Measurements from ENCODE around the gene YPEL4.
A peak's percentile ranks its signal among the peaks of the same experiment; 100 is the strongest.

YPEL4 gene

GRCh38 chr11:57650739-57651090 lies 1.0 kb upstream of the YPEL4 start:
- DNase-seq (ENCODE audit: low read depth) = no peak

GRCh38 chr11:57648801-57649735 lies 644 bp downstream of the YPEL4 start:
- DNase-seq (ENCODE audit: low read depth) = no peak

- DNase-seq (ENCODE audit: low read depth) = no peak
Measured at GRCh38 chr11:57647960-57648800, 1.5 kb downstream of the YPEL4 start.

- DNase-seq (ENCODE audit: low read depth) = no peak
Measured at GRCh38 chr11:57647372-57647771, 2.3 kb downstream of the YPEL4 start.

DNA sequence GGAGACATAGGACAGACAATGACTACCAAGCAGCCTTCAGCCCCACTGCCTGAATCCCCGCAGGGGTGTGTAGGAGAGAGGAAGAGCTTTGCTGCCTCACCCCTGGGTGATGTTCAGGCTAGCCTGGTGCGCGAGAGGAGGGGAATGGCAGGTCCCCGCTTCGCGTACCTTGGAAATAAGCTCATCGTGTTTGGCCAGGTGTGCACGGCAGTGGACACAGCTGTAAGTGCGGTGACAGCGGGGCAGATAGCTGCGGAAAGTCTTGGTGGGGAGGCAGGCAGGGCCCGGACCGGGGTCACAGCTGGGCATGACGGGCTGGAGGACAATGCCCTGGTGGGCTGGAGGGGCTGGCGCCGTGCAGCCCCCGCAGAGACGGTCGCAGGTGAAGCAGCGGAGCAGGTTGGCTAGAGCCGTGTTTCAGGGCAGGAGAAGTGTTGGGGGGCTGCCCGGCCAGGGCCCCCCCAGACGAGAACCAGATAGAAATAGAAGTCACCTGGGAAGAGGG lies 2.9 kb downstream of the YPEL4 start:
- DNase-seq (ENCODE audit: low read depth) = no peak

DNA sequence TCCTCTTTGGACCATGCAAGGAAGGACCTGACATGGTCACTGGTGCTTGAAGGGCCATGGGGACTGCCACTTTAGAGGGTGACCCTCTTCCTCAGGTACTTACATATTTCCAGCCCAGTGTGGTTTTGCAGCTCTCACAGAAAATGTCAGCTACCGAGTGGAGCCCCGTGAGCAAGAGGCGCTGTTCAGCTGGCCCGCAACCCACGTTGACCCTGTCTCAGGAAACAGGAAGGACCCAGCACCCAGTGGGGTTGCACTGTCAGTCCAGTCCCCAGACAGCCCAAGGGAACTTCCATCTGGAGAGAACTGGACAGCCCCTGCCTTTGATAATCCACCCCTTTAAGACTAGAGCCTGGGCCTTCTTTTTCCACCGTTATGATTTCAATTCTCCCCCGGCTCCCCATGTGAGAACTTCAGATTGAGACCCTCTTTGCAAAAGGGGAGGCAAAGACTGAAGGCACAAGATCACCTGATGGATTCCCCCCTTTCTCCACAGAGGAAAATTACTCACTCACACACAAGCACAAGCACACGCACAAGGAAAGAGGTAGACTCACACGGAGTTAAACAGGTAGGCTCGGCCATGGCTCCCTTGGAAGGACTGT lies 3.4 kb downstream of the YPEL4 start:
- no peak for DNase-seq (ENCODE audit: low read depth)

DNA sequence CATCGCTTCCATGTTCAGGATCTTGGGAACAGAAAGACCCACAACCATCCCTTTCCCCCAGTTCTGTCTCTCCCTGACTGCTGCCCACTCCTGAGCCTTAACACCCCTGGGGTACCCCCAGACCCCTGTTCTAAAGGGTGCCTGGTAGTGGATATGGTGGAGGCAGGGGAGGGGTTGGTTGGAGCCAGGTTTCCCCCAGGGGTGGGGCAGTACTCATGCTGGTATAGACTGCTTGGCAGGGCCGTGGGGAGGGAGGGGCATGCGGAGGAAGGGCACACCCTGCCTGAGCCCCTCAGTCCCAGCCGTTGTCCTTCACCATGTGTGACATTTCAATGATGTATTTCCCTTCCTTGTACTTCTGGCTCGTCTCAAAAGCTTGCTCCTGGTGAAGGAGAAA lies 4.0 kb downstream of the YPEL4 start:
- DNase-seq (ENCODE audit: low read depth) = no peak

GRCh38 chr11:57644748-57645688 lies 4.7 kb downstream of the YPEL4 start:
- peak; percentile 79 for DNase-seq (ENCODE audit: low read depth)

DNA sequence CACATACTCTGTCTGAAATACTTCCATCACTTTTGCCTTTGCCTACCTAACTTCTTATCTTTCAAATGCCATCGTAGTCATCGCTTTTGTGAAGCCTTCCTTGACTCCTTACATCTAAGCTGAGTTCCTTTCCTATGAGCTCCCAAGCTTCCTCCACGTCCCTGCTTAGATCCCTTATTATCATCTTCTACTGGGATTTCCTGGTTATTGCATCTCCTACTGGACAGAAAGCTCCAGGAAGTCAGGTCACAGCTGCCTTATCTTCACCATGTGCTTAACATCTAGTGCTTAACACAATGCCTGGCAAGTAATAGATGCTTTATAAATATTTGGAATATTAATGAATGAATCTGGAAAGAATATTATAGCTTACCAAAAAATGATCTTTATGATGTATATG lies 5.9 kb downstream of the YPEL4 start:
- DNase-seq (ENCODE audit: low read depth) = no peak

DNA sequence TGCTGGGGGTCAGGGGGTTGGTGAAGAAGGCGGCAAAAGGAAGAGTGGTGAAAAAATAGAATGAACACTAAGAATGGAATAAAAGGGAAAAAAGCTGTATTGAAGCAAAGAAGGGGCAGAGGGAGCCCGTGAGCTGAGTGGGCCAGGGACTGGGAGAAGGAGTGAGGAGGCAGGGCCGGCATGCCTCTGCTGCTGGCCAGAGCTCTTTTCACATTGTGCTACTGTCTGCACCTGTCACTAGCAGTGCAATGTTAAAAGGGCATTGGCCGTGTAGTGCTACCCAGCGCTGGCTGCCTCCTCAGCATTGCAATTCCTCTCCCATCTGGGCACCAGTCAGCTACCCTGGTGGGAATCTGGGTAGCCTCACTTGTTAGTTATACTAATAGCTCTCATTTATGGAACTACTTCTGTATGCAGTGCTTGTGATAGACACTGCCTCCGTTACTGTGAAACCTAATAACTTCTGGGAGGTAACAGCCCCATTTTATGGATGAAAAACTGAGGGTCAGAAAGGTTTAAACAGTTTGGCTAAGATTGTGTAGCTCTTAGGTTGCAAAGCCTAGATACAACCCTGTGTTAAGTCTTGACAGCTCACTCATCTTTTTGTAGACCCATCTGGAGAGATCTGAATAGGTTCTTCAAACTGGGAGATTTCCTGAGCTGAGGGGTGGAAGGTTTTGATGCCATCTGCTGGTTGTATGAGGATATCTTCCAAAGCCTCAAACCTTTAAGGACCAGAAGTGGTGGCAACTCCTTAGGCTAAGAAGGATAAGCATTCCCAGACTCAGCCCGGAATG lies 8.5 kb downstream of the YPEL4 start:
- no peak for DNase-seq (ENCODE audit: low read depth)

- no peak for DNase-seq (ENCODE audit: low read depth)
Measured at GRCh38 chr11:57640068-57640800, 9.5 kb downstream of the YPEL4 start.

GRCh38 chr11:57639321-57640067 lies 10.2 kb downstream of the YPEL4 start:
- DNase-seq (ENCODE audit: low read depth) = no peak

DNA sequence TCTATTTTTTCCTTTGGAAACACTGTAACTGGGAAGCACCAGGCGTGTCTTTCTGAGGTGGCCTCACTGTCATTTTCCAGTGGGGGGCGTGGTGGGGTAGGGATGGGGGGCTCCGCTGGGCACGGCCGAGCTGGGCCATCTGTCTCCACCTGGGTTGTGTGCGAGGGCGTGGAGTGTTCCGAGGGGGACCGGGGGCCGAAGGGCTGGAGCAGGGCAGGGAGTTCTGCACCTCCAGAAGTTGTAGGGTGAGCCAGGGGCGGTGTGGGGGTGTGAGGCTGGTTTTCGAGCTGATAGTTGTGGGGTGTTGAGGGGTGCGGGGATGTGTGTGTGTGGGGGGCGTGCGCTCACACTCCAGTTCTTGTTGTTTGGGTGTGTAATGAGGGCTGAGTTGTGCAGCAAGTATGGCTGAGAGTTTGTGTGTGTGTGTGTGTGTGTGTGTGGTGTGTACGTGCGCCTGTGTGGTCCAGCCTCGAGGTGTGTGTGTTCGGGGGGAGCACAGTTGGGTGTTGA lies 10.8 kb downstream of the YPEL4 start:
- no peak for DNase-seq (ENCODE audit: low read depth)

DNA sequence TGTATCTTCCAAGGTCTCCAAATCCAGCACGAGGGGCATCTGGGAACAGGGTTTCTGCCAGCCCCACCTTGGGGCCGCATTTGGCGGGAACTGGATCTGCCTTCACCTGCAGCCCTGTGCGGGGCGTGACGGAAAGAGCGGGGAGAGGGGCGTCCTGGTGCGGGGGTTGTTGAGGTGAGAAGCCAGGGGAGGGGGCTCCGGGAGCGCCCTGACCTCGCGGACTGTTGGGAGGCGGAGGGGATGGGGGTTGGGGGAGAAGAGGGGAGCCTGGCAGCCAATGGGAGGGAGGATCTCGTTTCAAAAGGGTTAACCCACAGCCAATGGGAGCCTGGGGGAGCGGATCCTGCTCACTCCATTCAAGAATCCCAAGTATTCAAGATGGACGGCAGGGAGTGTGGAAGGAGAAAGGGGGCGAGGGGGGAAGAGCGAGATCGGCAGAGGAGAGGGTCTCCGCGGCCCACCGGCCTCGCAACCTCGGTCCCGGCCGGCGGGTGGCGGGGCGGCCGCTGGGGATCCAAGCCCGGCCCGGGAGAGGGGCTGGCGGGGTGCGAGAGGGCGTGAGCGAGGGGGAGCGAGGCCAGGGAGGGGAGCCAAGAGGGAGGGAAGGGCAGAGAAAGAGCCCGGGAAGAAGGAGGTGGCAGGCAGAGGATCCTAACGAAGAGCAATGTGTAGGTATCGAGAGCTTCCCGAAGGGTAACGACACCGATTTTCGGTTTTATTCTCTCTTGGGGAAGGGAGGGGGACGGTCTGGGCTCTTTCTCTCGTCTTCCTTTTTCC lies 11.5 kb downstream of the YPEL4 start:
- no peak for DNase-seq (ENCODE audit: low read depth)

DNA sequence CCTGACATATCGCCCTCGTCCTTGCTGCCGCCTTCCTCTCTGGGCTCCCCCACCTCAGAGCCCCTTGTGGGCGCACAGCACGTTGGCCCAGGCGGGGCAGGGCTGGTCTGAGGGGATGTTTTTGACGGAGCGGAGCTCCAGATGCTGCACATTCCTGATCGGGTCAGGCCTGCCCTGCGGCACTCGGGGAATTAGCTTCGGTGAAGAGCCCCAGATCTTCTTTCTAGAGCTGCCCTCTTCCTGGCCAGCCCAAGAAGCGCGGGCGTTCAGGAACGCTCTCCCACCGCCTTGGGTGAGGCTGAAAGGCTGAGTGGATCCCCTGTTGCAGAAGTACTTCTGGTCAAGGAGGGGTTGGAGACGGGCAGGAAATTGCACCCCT lies 12.1 kb downstream of the YPEL4 start:
- DNase-seq (ENCODE audit: low read depth) = no peak

GRCh38 chr11:57635246-57635645 lies 14.5 kb downstream of the YPEL4 start:
- no peak for DNase-seq (ENCODE audit: low read depth)

- no peak for DNase-seq (ENCODE audit: low read depth)
Measured at GRCh38 chr11:57634311-57634710, 15.4 kb downstream of the YPEL4 start.

DNA sequence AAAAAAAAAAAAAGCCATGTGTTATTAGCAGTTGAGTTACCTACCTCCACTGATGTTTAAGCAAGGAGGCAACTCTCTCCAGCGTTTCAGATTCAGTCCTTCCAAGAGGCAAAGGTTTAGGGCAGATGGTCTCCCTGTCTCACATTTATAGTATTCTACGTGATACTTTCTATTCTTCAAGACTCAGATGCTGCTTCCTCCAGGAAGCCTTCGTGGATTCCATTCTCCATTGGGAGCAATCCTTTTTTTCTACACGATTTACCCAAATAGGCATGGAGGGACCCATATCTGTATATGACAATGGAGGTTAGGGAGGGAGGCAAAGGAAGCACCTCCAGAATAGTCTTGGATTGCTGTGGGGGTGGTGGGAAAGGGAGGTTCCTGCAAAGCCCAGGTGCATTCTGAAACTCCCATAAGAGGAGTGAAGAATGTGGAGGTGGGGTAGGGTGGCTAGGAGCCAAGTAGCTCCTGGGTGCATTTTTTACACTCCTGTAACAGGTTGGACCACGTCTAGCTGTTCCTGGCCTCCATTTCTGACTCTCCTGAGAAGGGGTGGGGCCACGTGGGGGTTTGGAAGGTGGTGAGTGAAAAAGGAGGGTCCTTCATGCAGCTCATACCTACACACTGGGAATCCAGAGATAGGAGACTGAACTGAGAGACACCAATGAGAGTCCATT lies 16.2 kb downstream of the YPEL4 start:
- DNase-seq (ENCODE audit: low read depth) = no peak
